Measurements from ENCODE around the gene NPIPA5. TPM values are rescaled to one million over a fixed set of nuclear protein-coding genes. Genes with fewer than 3 reads are reported as not detected.
"Not testable (repeated sequence)": the region's sequence is repeated elsewhere in the genome, so short reads cannot be mapped to it uniquely, and the experiment has no call there.

The NPIPA5 gene
- total RNA-seq: 12.3 TPM
- long read RNA-seq: 0 reads

DNA sequence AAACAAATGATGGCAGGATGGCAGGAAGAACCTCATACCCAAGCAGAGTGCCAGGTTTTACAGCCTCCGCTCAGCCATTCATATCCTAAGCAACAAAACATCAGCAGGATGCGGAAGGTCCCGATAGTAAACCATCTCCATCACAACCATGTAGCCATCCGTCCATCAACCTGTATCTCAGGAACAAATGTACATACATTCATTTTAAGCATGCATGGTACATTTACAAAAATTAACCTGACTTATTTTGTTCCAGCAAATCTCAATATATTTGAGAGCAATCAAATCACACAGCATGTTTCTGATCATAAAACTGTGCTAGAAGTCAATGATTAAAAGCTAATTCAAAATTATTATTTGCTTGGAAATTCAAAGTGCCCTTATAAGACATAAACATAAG is at the start of gene NPIPA5:
TSS of gene NPIPA5 (minus strand) at position 101 of the 400 bp plus-strand sequence. CDS start at position 101, 0 bp downstream.
- H3K9me3 ChIP-seq; H3K27ac ChIP-seq; intact Hi-C loops (cut with DNase I); H3K4me1 ChIP-seq; H3K4me3 ChIP-seq; H3K27me3 ChIP-seq (ENCODE audit: low read depth); H3K36me3 ChIP-seq; ATAC-seq; DNase-seq: not testable (repeated sequence)

- Histone ChIP-seq H3K4me3 (no peak overlapping the region), H3K9me3 (no peaks in the 10 kb centered on the region), H3K4me1 (peaks cover 7% of the 10 kb centered on the region), H3K27ac (no peak overlapping the region), H3K36me3 (no peaks in the 10 kb centered on the region), H3K27me3 (ENCODE audit: low read depth) (no peaks in the 10 kb centered on the region)
- peak; percentile 59 for DNase-seq
- peak; percentile 70 for TF ChIP-seq CTCF (IDR thresholded peaks at IDR 0.05)
- intact Hi-C loops (cut with DNase I): no loop called here
- peak; percentile 76 for ATAC-seq
Observed at GRCh38 chr16:15427648-15428239, 49.6 kb upstream of the NPIPA5 start.

- intact Hi-C loops (cut with DNase I): no loop called here
- Histone ChIP-seq H3K36me3 (no peaks in the 10 kb centered on the region), H3K27ac (no peak overlapping the region), H3K9me3 (no peaks in the 10 kb centered on the region), H3K4me1 (peaks cover 7% of the 10 kb centered on the region), H3K4me3 (no peak overlapping the region), H3K27me3 (ENCODE audit: low read depth) (no peaks in the 10 kb centered on the region)
- ATAC-seq (no peak), DNase-seq (no peak)
- no peak for TF ChIP-seq CTCF (IDR thresholded peaks at IDR 0.05)
Observed at GRCh38 chr16:15426796-15427195, 48.7 kb upstream of the NPIPA5 start.

GRCh38 chr16:15425861-15426260 is 47.8 kb upstream of the NPIPA5 start:
- Histone ChIP-seq H3K27me3 (ENCODE audit: low read depth) (no peaks in the 10 kb centered on the region), H3K27ac (no peak overlapping the region), H3K4me3 (no peak overlapping the region), H3K9me3 (no peaks in the 10 kb centered on the region), H3K4me1 (peaks cover 7% of the 10 kb centered on the region), H3K36me3 (no peaks in the 10 kb centered on the region)
- TF ChIP-seq CTCF (IDR thresholded peaks at IDR 0.05): no peak
- ATAC-seq: no peak
- no peak for DNase-seq
- intact Hi-C loops (cut with DNase I): no loop called here

GRCh38 chr16:15422222-15422621 is 44.1 kb upstream of the NPIPA5 start:
- intact Hi-C loops (cut with DNase I): no loop called here
- no peaks in the 10 kb centered on the region for H3K4me1 ChIP-seq
- no peaks in the 10 kb centered on the region for H3K9me3 ChIP-seq
- no peak overlapping the region for H3K4me3 ChIP-seq
- no peaks in the 10 kb centered on the region for H3K36me3 ChIP-seq
- no peaks in the 10 kb centered on the region for H3K27me3 ChIP-seq (ENCODE audit: low read depth)
- ATAC-seq (no peak), DNase-seq (no peak)
- TF ChIP-seq CTCF (IDR thresholded peaks at IDR 0.05): no peak
- H3K27ac ChIP-seq: no peak overlapping the region

DNA sequence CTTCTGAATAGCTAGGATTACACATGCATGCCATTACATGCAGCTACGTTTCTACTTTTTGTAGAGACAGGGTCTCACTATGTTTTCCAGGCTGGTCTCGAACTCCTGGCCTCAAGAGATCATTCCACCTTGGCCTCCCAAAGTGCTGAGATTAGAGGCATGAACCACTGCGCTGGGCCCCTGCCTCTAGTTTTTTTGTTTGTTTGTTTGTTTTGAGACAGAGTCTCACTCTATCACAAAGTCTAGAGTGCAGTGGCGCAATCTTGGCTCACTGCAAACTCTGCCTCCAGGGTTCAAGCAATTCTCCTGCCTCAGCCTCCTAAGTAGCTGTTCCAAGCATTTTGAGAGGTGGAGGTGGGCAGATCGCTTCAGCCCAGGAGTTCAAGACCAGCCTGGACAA is 43.6 kb upstream of the NPIPA5 start:
- H3K27me3 ChIP-seq (ENCODE audit: low read depth); intact Hi-C loops (cut with DNase I); ATAC-seq; H3K4me1 ChIP-seq; H3K27ac ChIP-seq; H3K4me3 ChIP-seq; H3K36me3 ChIP-seq; DNase-seq; H3K9me3 ChIP-seq: not testable (repeated sequence)
